Caco-2 (cell line): ENCODE results near the gene ALG14. TPM values are rescaled to one million over a fixed set of nuclear protein-coding genes. Genes with fewer than 3 reads are reported as not detected.

Source experiments
- BruUV-seq: library from RNA; stranded (reverse); fragments of 400-500 nt; replicated peaks from 2 replicates; lab custom pipeline; 2021; lab: Mats Ljungman, UMichigan
- CTCF ChIA-PET: fragments of 300-600 bp; sonication (Branson Sonifier 250); formaldehyde crosslinking; loops from one replicate; lab custom pipeline; 2022; ENCODE audit warnings: antibody characterized with exemption; lab: Charles Lee
- POLR2A ChIA-PET: fragments of 300-600 bp; sonication (Branson Sonifier 250); formaldehyde crosslinking; loops from one replicate; lab custom pipeline; 2022; ENCODE audit warnings: antibody characterized with exemption; lab: Charles Lee
- DNase-seq, 2 experiments: peaks; one replicate each; pipeline versions ENCODE4 v3.0.0 to v3.0.0-alpha.2; 2020 to 2022
- H3K27me3 ChIP-seq: replicated peaks from 2 replicates; pipeline ENCODE4 v1.6.0; 2011; ENCODE audit warnings: low read length; ENCODE audit not compliant: control insufficient read depth, insufficient read depth
- H3K36me3 ChIP-seq: 2 replicates; pipeline ENCODE4 v1.5.1; 2011; ENCODE audit warnings: low read length; ENCODE audit not compliant: control insufficient read depth, insufficient read depth
- H3K4me1 ChIP-seq: fragments of 250-450 bp; sonication (Bioruptor Pico); 2 replicates; pipeline ENCODE4 v1.5.1; 2020; ENCODE audit warnings: mild to moderate bottlenecking
- H3K4me3 ChIP-seq: 2 replicates; pipeline ENCODE4 v1.5.1; 2011; ENCODE audit warnings: low read depth, mild to moderate bottlenecking, control low read depth, low read length
- H3K9me3 ChIP-seq: fragments of 250-450 bp; sonication (Bioruptor Pico); 2 replicates; pipeline ENCODE4 v1.5.1; 2020; ENCODE audit warnings: mild to moderate bottlenecking, moderate library complexity
- H3K27ac Mint-ChIP-seq: one replicate; pipeline ENCODE4 v1.8.0; 2022; ENCODE audit warnings: mixed read lengths; ENCODE audit not compliant: unreplicated experiment
- H3K27me3 Mint-ChIP-seq: one replicate; pipeline ENCODE4 v1.8.0; 2022; ENCODE audit warnings: mixed read lengths; ENCODE audit not compliant: insufficient read depth, unreplicated experiment
- H3K36me3 Mint-ChIP-seq: one replicate; pipeline ENCODE4 v1.8.0; 2022; ENCODE audit warnings: mild to moderate bottlenecking, mixed read lengths; ENCODE audit not compliant: insufficient read depth, unreplicated experiment
- H3K4me1 Mint-ChIP-seq: one replicate; pipeline ENCODE4 v1.8.0; 2022; ENCODE audit warnings: low read depth, mixed read lengths; ENCODE audit not compliant: unreplicated experiment
- H3K4me3 Mint-ChIP-seq: one replicate; pipeline ENCODE4 v1.8.0; 2022; ENCODE audit warnings: mild to moderate bottlenecking, moderate library complexity, mixed read lengths; ENCODE audit not compliant: unreplicated experiment
- H3K9me3 Mint-ChIP-seq: one replicate; pipeline ENCODE4 v1.8.0; 2022; ENCODE audit warnings: mixed read lengths; ENCODE audit not compliant: unreplicated experiment
- intact Hi-C: fragments of 100-400 bp; cut with micrococcal nuclease; formaldehyde crosslinking; loops from one replicate; pipeline ENCODE4 v1.10.0; 2022; ENCODE audit not compliant: unreplicated experiment
- total RNA-seq: library from RNA; stranded (reverse); gene quantifications from 2 replicates; pipeline ENCODE4 v1.2.3, GENCODE V29; 2022
- TF ChIP-seq, protein P1 (sequence below), 2 experiments: fragments of 200-600 bp in 1 of 2; IDR thresholded peaks; 1 replicate in 1 of 2; 2 replicates in 1 of 2; pipeline versions ENCODE4 v1.5.1 to v1.8.0; 2011 to 2022; ENCODE audit warnings: antibody characterized with exemption in 1 of 2, control low read depth in 1 of 2, inconsistent platforms in 1 of 2, low read depth in 1 of 2, low read length in 1 of 2, mild to moderate bottlenecking in 1 of 2, moderate library complexity in 1 of 2; ENCODE audit not compliant: insufficient read depth in 1 of 2, severe bottlenecking in 1 of 2, unreplicated experiment in 1 of 2

ALG14 gene
- total RNA-seq, 1 experiment from 2014 or later: 4.5 TPM

DNA sequence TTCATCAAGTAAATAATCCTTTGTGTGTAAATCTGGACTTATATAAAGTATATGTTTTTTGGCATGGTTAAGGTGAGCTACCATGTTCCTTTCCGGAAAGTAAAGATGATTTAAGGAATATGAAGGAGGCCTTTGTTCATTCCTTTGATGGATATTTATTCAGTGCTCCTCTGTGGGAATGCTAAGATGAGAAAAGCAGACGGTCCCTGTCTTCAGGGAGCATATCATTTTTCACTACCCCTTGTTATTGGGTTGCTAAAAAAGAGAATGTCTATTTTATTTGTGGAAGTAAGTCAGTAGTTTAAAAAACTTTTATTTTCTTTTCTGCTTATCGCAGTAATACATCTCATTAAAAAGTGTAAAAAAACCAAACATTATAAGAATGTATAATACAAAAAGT is 110.8 kb downstream of the ALG14 start:
- no peaks in the 10 kb centered on the region for H3K9me3 ChIP-seq
- H3K4me1 ChIP-seq: peaks cover 6% of the 10 kb centered on the region
- no peak overlapping the region for H3K4me3 ChIP-seq
- Mint-ChIP-seq H3K4me3 (no peak overlapping the region), H3K36me3 (no peaks in the 10 kb centered on the region), H3K27ac (no peak overlapping the region), H3K27me3 (no peaks in the 10 kb centered on the region), H3K4me1 (no peaks in the 10 kb centered on the region), H3K9me3 (no peaks in the 10 kb centered on the region)
- TF ChIP-seq, protein P1, sequence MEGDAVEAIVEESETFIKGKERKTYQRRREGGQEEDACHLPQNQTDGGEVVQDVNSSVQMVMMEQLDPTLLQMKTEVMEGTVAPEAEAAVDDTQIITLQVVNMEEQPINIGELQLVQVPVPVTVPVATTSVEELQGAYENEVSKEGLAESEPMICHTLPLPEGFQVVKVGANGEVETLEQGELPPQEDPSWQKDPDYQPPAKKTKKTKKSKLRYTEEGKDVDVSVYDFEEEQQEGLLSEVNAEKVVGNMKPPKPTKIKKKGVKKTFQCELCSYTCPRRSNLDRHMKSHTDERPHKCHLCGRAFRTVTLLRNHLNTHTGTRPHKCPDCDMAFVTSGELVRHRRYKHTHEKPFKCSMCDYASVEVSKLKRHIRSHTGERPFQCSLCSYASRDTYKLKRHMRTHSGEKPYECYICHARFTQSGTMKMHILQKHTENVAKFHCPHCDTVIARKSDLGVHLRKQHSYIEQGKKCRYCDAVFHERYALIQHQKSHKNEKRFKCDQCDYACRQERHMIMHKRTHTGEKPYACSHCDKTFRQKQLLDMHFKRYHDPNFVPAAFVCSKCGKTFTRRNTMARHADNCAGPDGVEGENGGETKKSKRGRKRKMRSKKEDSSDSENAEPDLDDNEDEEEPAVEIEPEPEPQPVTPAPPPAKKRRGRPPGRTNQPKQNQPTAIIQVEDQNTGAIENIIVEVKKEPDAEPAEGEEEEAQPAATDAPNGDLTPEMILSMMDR (IDR thresholded peaks at IDR 0.05; ENCODE audit: insufficient read depth in 1 of 2, low read depth in 1 of 2, low read length in 1 of 2, severe bottlenecking in 1 of 2, unreplicated experiment in 1 of 2): no peak
- ChIA-PET POLR2A (no interaction called here), CTCF (interaction anchor here (1.6 kb wide), 1 partner anchor 80 kb away, joined by 6 read pairs; no protein-coding TSS in a partner anchor)
- DNase-seq: no peak
- BruUV-seq: no TSS peak
- intact Hi-C loops: no loop called here
- H3K36me3 ChIP-seq: no peaks in the 10 kb centered on the region
- H3K27me3 ChIP-seq: no peaks in the 10 kb centered on the region

DNA sequence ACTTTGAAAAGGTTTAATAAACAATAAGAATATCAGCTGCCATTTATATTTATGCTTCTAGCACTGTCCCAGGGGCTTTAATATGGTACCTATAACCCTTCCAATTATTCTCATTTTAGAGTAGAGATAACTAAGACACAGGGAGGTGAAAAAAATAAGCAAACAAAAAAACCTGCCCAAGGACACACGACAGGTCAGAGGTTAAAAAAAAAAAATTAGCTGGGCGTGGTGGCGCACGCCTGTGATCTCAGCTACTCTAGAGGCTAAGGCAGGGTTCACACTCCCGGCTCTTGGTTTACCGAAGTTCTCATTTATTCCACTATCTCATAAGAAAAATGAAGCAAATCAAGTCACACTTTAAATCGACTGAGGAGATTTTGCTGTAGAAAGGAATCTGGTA is 111.2 kb downstream of the ALG14 start:
- DNase-seq: no peak
- BruUV-seq: no TSS peak
- peaks cover 10% of the 10 kb centered on the region for H3K4me1 ChIP-seq

DNA sequence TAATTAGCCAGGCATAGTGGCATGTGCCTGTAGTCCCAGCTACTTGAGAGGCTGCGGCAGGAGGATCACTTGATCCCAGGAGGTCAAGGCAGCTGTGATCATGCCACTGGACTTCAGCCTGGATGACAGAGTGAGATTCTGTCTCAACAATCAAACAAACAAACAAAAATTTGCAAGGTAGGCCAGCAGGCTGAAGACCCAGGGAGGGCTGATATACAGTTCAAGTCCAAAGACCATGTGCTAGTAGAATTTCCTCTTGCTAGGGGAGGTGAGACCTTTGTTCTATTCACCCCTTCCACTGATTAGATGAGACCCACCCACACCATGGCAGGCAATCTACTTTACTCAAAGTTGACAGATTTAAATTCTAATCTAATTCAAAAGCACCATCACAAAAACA is 114.7 kb downstream of the ALG14 start:
- POLR2A ChIA-PET: no interaction called here

More for the DNA sequence above, 111.2 kb downstream of the ALG14 start:
- POLR2A ChIA-PET: no interaction called here
- no peak overlapping the region for H3K27ac Mint-ChIP-seq
- no peak overlapping the region for H3K4me3 ChIP-seq
- TF ChIP-seq, protein P1 (IDR thresholded peaks at IDR 0.05; ENCODE audit: insufficient read depth in 1 of 2, low read depth in 1 of 2, low read length in 1 of 2, severe bottlenecking in 1 of 2, unreplicated experiment in 1 of 2): no peak
- no peaks in the 10 kb centered on the region for H3K27me3 ChIP-seq
- no peaks in the 10 kb centered on the region for H3K9me3 Mint-ChIP-seq
- no peak overlapping the region for H3K4me3 Mint-ChIP-seq
- H3K36me3 ChIP-seq: no peaks in the 10 kb centered on the region
- intact Hi-C loops: no loop called here
- H3K27me3 Mint-ChIP-seq: no peaks in the 10 kb centered on the region
- CTCF ChIA-PET: interaction anchor here (1.6 kb wide), 1 partner anchor 80 kb away, joined by 6 read pairs; no protein-coding TSS in a partner anchor
- no peaks in the 10 kb centered on the region for H3K4me1 Mint-ChIP-seq
- no peaks in the 10 kb centered on the region for H3K36me3 Mint-ChIP-seq
- no peaks in the 10 kb centered on the region for H3K9me3 ChIP-seq

More for the DNA sequence above, 114.7 kb downstream of the ALG14 start:
- Mint-ChIP-seq H3K36me3 (peaks cover 5% of the 10 kb centered on the region), H3K9me3 (no peaks in the 10 kb centered on the region), H3K27ac (no peak overlapping the region), H3K4me3 (no peak overlapping the region), H3K4me1 (peaks cover 27% of the 10 kb centered on the region), H3K27me3 (no peaks in the 10 kb centered on the region)
- CTCF ChIA-PET: no interaction called here
- TF ChIP-seq, protein P1 (IDR thresholded peaks at IDR 0.05; ENCODE audit: insufficient read depth in 1 of 2, low read depth in 1 of 2, low read length in 1 of 2, severe bottlenecking in 1 of 2, unreplicated experiment in 1 of 2): no peak
- peaks cover 34% of the 10 kb centered on the region for H3K4me1 ChIP-seq
- no TSS peak for BruUV-seq
- no peaks in the 10 kb centered on the region for H3K36me3 ChIP-seq
- H3K4me3 ChIP-seq: no peak overlapping the region
- no peaks in the 10 kb centered on the region for H3K27me3 ChIP-seq
- intact Hi-C loops: no loop called here
- no peaks in the 10 kb centered on the region for H3K9me3 ChIP-seq
- DNase-seq: no peak
